Ureter (tissue), 1 donor: ENCODE data around the gene RPS6KA5. TPM values are rescaled to one million over a fixed set of nuclear protein-coding genes. Genes with fewer than 3 reads are reported as not detected.
"Not testable (repeated sequence)": the region's sequence is repeated elsewhere in the genome, so short reads cannot be mapped to it uniquely, and the experiment has no call there.

Source experiments
- DNase-seq: peaks from one replicate; pipeline ENCODE4 v3.0.0-alpha.2; 2020; ENCODE audit warnings: low spot score
- total RNA-seq: library from RNA; stranded (reverse); gene quantifications from one replicate; pipeline ENCODE4 v1.2.4, GENCODE V29; 2023
- donor health status: DM: yes; HTN: yes; CAD: no.

RPS6KA5 gene
- total RNA-seq, 1 donor from 2014 or later = 19.7 TPM

DNA sequence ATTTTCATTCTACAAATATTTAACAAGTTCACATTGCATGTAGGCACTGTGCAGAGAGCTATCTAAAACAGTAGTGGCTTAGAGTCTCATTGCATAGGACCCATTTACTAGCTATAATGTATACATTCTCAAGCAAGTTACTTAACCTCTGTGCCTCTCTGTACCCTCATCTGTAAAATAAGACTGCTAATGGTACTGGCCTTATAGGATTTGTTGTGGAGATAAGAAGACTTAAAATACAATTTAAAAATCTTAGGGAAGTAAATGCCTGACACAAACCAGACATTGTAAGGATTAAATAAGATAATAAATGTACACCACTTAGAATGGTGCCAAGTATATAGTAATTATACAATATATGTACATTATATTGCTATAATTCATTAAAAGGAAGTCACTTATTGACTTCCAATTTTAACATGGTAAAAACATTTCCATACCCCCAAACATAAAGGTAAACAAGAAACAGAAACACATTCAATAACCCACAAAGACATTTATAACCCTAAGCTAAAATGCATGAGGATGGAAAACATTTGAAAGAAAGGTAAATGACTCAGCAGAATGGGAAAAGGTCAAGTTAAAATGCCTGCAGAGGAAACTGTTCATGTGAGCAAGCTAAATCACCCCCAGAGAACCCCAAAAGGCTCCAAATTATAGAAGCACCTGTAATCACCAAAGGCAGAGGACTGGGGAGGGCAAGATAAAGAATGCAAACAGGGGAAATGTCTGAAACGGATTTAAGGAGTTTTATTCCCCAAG, 30.8 kb downstream of the RPS6KA5 start:
- no peak for DNase-seq

GRCh38 chr14:91027561-91027960, 32.9 kb downstream of the RPS6KA5 start:
- no peak for DNase-seq

GRCh38 chr14:91022622-91023028, 37.8 kb downstream of the RPS6KA5 start:
- DNase-seq = not testable (repeated sequence)

- DNase-seq = no peak
Observed at GRCh38 chr14:91021991-91022621, 38.3 kb downstream of the RPS6KA5 start.

DNA sequence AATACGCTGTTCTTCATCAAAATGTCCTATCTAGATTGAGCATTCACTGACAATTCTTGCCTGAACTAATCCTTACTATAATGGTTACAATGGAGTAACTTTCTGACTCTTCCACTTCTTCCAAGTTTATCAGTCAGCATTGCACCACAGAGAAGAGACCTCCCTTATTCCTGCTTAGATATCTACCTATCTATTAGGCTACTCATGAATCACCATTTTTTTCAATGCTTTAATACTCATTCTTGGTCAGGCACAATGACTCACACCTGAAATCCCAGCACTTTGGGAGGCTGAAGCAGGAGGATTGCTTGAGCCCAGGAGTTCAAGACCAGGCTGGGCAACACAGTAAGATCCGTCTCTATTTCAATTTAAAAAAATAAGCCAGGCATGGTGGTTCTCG, 39.3 kb downstream of the RPS6KA5 start:
- DNase-seq = no peak

DNA sequence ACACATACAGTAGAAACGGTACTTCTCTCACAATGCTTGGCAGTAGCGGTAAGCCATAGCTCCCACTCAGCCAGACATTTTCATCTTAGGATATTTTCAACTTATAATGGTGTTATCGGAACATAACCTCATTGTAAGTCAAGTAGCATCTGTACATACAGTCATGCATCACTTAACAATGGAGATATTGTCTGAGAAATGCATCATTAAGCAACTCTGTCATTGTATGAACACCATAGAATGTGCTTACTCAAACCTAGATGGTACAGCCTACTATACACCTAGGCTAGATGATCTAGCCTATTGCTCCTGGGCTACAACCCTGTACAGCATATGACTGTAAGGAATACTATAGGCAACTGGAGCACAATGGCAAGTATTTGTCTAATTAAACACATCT, 40.8 kb downstream of the RPS6KA5 start:
- DNase-seq = no peak

GRCh38 chr14:91018481-91018880, 42.0 kb downstream of the RPS6KA5 start:
- no peak for DNase-seq

GRCh38 chr14:91016800-91017410, 43.5 kb downstream of the RPS6KA5 start:
- no peak for DNase-seq

GRCh38 chr14:91015435-91015834, 45.0 kb downstream of the RPS6KA5 start:
- no peak for DNase-seq

DNA sequence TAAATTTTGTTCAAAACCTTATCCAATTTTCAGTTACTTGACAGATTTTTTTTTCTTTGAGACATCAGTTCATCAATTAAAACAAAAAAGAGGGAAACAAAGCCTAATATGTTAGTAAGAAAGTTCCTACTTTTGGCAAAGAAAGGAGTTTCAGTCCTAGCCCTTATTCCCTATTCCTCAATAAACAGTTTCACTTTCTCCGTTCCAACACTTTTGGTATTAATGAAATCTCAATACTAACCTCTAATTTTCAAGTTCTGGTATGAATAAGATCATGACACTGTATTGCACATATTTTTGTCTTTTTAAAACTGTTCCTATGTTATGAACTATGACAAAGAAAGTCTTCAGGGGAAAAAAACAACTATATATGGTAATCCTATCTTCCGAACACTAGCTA, 48.4 kb downstream of the RPS6KA5 start:
- no peak for DNase-seq

GRCh38 chr14:91010153-91010533, 50.3 kb downstream of the RPS6KA5 start:
- no peak for DNase-seq

GRCh38 chr14:91009501-91010152, 50.8 kb downstream of the RPS6KA5 start:
- DNase-seq = no peak

DNA sequence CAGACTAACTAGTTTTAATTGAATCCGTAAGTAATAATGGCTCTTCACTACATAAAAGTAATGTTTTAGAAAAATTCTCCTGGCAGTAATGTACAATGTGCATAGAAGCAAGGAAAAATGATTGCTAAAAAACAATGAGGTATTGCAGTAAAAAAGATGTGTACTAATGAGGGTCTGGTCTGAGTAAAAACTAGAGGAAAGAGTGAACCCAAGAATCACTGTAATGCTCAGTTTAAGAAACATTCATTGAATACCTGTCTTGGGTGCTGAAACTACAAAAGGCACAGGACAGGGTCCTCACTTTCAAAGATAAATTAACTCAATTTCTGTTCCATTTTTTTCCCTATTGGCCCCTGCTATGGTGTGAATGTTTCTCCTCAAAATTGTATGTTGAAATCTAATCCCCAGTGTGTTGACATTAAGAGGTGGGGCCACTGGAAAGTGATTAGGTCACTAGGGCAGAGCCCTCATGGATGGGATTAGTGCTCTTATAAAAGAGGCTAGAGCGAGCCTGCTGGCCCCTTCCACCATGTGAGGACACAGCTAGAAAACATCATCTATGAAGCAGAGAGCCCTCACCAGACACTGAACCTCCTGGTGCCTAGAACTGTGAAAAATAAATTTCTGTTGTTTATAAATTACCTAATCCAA, 51.6 kb downstream of the RPS6KA5 start:
- DNase-seq = no peak

DNA sequence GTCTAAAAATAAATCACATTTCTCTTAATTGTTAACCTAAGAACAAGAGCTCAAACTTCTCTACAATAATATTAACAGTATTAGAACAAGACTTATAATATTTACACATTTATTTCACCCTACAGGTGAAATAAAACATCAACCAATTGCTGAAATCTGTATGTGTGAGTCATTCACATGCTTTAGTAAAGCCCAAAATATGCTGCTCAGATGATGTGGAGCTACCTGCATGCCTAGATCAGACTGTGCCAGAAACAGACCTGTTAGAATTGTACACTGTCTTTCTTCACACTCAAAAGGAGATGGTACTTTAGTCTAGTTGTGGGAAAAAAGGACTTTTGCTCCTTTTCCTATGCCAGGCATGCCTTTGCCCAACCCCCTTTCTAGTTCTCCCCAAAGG, 54.7 kb downstream of the RPS6KA5 start:
- DNase-seq = no peak

GRCh38 chr14:91004987-91005386, 55.5 kb downstream of the RPS6KA5 start:
- DNase-seq = no peak

DNA sequence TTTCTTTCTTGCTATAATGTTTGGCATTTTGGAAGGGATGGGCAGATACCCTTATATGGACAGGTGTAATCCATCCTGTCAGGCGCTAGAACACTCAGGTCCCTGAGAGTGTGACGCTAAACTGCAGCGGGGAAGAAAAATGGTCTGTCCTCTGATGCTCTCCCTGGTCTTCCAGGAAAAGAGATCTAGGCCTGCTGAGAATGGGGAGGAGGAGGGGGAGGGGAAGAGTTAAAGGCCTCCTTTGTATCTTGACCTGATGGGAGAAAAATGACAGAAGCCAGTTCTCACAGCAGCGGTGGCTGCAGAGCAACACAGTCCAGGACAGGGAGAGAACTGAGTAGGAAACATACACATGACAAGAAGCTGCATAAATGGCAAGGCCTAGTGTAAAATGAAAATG, 61.1 kb downstream of the RPS6KA5 start:
- no peak for DNase-seq

GRCh38 chr14:90996967-90997366, 63.5 kb downstream of the RPS6KA5 start:
- no peak for DNase-seq

GRCh38 chr14:90995785-90996184, 64.7 kb downstream of the RPS6KA5 start:
- DNase-seq = no peak

DNA sequence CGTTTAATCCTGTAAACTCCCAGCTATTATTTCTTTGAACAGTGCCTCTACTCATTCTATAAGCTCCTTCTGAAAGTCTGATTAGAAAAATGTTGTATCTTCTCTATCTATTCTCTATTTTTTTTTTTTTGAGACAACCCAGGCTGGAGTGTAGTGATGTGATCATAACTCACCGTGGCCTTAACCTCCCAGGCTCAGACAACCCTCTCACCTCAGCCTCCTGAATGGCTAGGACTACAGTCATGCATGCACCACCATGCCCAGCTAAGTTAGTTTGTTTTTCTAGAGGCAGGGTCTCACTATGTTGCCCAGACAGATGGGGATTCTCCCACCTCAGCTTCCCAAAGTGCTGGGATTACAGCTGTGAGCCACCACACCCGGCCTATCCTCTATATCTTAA, 66.6 kb downstream of the RPS6KA5 start:
- DNase-seq = no peak

- no peak for DNase-seq
Observed at GRCh38 chr14:90991690-90992443, 68.6 kb downstream of the RPS6KA5 start.

- DNase-seq = no peak
Observed at GRCh38 chr14:90990141-90990540, 70.3 kb downstream of the RPS6KA5 start.
